Suprapubic skin (tissue), 4 donors: ENCODE measurements around the gene TBCB. TPM values are rescaled to one million over a fixed set of nuclear protein-coding genes. Genes with fewer than 3 reads are reported as not detected.
A peak's percentile ranks its signal among the peaks of the same experiment; 100 is the strongest.

ENCODE experiments used
- DNase-seq, 2 donors: peaks; one replicate each; pipeline ENCODE4 v3.0.0-alpha.2; 2019; ENCODE audit warnings: low spot score in 2 of 2
- H3K27ac ChIP-seq: fragments of 200-600 bp; sonication (generic); one replicate; pipeline ENCODE4 v1.5.1; 2019
- H3K27me3 ChIP-seq: fragments of 200-600 bp; sonication (generic); one replicate; pipeline ENCODE4 v1.5.1; 2019
- H3K36me3 ChIP-seq: fragments of 200-600 bp; sonication (generic); one replicate; pipeline ENCODE4 v1.5.1; 2019
- H3K4me1 ChIP-seq: fragments of 200-600 bp; sonication (generic); one replicate; pipeline ENCODE4 v1.5.1; 2019
- H3K4me3 ChIP-seq: fragments of 200-600 bp; sonication (generic); one replicate; pipeline ENCODE4 v1.5.1; 2019; ENCODE audit warnings: mild to moderate bottlenecking
- H3K9me3 ChIP-seq: fragments of 200-600 bp; sonication (generic); one replicate; pipeline ENCODE4 v1.5.1; 2019
- EP300 ChIP-seq: sonication (generic); formaldehyde crosslinking; IDR thresholded peaks from one replicate; pipeline ENCODE4 v1.6.1; 2017; ENCODE audit warnings: antibody characterized with exemption
- POLR2A ChIP-seq, 2 donors: fragments of 450-650 bp; IDR thresholded peaks; one replicate each; pipeline ENCODE4 v1.6.1; 2017; ENCODE audit warnings: antibody characterized with exemption in 2 of 2, mild to moderate bottlenecking in 2 of 2, moderate library complexity in 2 of 2
- POLR2AphosphoS5 ChIP-seq, 3 donors: sonication (generic); formaldehyde crosslinking; IDR thresholded peaks; one replicate each; pipeline ENCODE4 v1.6.1; 2017; ENCODE audit warnings: antibody characterized with exemption in 3 of 3
- WGBS: methylation state at CpG from one replicate; pipeline ENCODE4 v1.1.5; 2018; 5-methylcytosine and 5-hydroxymethylcytosine counted together
- total RNA-seq, 4 donors: library from RNA; depleted of rRNA; stranded (reverse); fragments of >200 nt; gene quantifications; one replicate each; pipeline ENCODE4 v1.1.0, GENCODE V29; 2016
- TF ChIP-seq, protein P1 (sequence below), 2 donors: fragments of 200-600 bp in 1 of 2; fragments of 450-650 bp in 1 of 2; sonication (generic) in 1 of 2; IDR thresholded peaks; one replicate each; pipeline ENCODE4 v1.5.1; 2016 to 2019; ENCODE audit warnings: antibody characterized with exemption in 2 of 2, mild to moderate bottlenecking in 1 of 2, moderate library complexity in 1 of 2

The TBCB gene
- total RNA-seq, 4 donors from 2014 or later: 63.2 to 117 (median 90.5) TPM

DNA sequence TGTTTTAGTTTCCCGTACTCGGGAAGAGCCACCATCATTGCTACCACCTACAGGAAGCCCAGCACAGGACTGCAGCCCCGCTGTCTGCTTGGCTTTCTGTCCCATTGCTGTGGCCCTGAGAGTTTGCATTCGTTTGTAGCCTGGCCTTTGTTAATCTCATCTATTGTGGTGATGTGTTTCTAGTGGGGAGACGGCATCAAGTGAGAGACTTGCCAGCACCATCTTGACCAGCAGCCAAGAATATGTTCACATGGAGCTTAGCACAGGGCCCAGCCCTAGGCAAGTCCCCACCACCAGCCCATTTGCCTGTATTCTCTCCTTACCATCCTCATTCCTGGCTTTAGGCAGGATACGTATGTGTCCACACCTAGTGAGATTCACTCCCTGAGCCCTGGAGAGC, 21.6 kb upstream of the TBCB start:
- TF ChIP-seq, protein P1, sequence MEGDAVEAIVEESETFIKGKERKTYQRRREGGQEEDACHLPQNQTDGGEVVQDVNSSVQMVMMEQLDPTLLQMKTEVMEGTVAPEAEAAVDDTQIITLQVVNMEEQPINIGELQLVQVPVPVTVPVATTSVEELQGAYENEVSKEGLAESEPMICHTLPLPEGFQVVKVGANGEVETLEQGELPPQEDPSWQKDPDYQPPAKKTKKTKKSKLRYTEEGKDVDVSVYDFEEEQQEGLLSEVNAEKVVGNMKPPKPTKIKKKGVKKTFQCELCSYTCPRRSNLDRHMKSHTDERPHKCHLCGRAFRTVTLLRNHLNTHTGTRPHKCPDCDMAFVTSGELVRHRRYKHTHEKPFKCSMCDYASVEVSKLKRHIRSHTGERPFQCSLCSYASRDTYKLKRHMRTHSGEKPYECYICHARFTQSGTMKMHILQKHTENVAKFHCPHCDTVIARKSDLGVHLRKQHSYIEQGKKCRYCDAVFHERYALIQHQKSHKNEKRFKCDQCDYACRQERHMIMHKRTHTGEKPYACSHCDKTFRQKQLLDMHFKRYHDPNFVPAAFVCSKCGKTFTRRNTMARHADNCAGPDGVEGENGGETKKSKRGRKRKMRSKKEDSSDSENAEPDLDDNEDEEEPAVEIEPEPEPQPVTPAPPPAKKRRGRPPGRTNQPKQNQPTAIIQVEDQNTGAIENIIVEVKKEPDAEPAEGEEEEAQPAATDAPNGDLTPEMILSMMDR (IDR thresholded peaks at IDR 0.05): no peak
- no peak for TF ChIP-seq EP300
- TF ChIP-seq POLR2AphosphoS5 (IDR thresholded peaks at IDR 0.05): no peak
- TF ChIP-seq POLR2A (IDR thresholded peaks at IDR 0.05): no peak

DNA sequence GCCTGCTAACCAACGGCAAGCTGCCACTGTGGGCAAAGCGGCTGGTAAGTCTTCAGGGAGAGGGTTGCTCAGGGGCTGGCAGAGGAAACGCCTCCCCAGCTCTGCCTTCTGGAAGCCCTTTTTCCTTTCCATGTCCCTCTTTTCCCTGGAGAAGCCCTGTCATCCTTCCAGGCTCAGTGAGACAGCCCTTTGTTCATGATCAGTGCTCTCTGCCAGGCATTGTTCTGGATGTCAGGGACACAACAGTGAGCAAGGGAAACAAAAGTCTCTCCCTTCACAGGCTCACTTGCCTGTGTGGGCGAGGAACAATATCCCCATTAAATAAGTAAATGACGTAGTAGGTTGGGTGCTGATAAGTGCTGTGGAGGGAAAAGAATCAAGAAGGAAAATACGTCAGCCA, 18.2 kb upstream of the TBCB start:
- H3K27ac ChIP-seq: peak overlapping the region; percentile 68
- H3K27me3 ChIP-seq: no peaks in the 10 kb centered on the region
- DNase-seq: no peak
- no peak for TF ChIP-seq POLR2AphosphoS5 (IDR thresholded peaks at IDR 0.05)
- TF ChIP-seq POLR2A (IDR thresholded peaks at IDR 0.05): no peak
- no peak for TF ChIP-seq EP300
- TF ChIP-seq, protein P1 (IDR thresholded peaks at IDR 0.05): no peak
- no peaks in the 10 kb centered on the region for H3K36me3 ChIP-seq
- WGBS: 73% methylated on average over 6 of the region's 6 CpGs
- no peaks in the 10 kb centered on the region for H3K9me3 ChIP-seq
- no peak overlapping the region for H3K4me3 ChIP-seq
- H3K4me1 ChIP-seq: peaks cover 23% of the 10 kb centered on the region

More for the DNA sequence above, 21.6 kb upstream of the TBCB start:
- H3K9me3 ChIP-seq: no peaks in the 10 kb centered on the region
- no peak overlapping the region for H3K27ac ChIP-seq
- H3K36me3 ChIP-seq: no peaks in the 10 kb centered on the region
- 79% methylated on average over 5 of the region's 6 CpGs for WGBS
- H3K4me1 ChIP-seq: no peaks in the 10 kb centered on the region
- DNase-seq: no peak
- H3K4me3 ChIP-seq: no peak overlapping the region
- H3K27me3 ChIP-seq: no peaks in the 10 kb centered on the region

DNA sequence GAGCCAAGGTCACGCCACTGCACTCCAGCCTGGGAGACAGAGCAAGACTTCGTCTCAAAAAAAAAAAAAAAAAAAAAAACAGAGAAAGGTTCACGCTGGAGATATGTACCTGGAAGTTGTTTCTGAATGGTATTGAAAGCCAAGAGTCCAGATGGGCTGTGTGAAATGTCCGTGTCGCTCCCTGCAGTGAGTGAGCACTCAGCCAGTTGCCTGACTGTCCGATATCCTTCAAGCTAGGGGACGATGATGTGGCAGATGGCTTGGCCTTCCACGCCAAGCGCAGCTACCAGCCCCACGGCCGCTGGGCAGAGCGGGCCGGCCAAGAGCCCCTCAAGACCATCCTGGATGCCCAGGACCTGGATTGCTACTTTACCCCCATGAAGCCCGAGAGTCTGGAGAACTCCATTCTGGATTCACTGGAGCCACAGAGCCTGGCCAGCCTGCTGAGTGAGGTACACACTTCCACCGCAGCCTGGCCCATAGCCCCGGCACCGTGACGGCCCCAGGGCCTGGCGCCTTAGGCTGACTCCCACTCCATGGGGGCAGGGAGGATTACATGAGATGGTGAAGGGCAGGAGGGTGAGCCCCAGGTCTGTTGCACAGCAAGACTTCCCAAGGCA, 16.0 kb upstream of the TBCB start:
- Histone ChIP-seq H3K36me3 (no peaks in the 10 kb centered on the region), H3K9me3 (no peaks in the 10 kb centered on the region), H3K27ac (no peak overlapping the region), H3K4me1 (peaks cover 26% of the 10 kb centered on the region), H3K27me3 (no peaks in the 10 kb centered on the region), H3K4me3 (no peak overlapping the region)
- DNase-seq: no peak
- WGBS: 88% methylated on average over 19 of the region's 19 CpGs
- TF ChIP-seq EP300 (no peak), POLR2A (IDR thresholded peaks at IDR 0.05) (no peak), POLR2AphosphoS5 (IDR thresholded peaks at IDR 0.05) (no peak)
- TF ChIP-seq, protein P1 (IDR thresholded peaks at IDR 0.05): no peak

DNA sequence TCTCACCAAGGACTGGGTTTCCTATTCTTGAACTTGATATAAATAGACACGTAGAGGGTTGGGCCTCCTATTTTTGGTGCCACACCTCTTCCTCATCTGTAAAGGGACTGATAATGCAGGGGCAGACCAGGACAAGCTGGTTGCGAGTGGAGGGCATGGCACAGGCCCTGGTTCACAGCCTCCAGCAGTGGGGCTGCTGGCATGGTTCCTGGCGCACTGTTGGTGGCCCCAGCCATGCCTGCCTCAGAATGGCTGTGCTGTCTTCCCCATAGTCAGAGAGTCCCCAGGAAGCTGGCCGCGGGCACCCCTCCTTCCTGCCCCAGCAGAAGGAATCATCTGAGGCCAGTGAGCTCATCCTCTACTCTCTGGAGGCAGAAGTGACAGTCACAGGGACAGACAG, 14.8 kb upstream of the TBCB start:
- peak overlapping the region; percentile 64 for H3K27ac ChIP-seq
- no peaks in the 10 kb centered on the region for H3K36me3 ChIP-seq
- no peaks in the 10 kb centered on the region for H3K27me3 ChIP-seq
- H3K9me3 ChIP-seq: no peaks in the 10 kb centered on the region
- H3K4me3 ChIP-seq: no peak overlapping the region
- DNase-seq: no peak
- H3K4me1 ChIP-seq: peaks cover 26% of the 10 kb centered on the region
- TF ChIP-seq EP300 (no peak), POLR2AphosphoS5 (IDR thresholded peaks at IDR 0.05) (no peak), POLR2A (IDR thresholded peaks at IDR 0.05) (no peak)
- TF ChIP-seq, protein P1 (IDR thresholded peaks at IDR 0.05): no peak
- WGBS: 33% methylated on average over 2 of the region's 5 CpGs

DNA sequence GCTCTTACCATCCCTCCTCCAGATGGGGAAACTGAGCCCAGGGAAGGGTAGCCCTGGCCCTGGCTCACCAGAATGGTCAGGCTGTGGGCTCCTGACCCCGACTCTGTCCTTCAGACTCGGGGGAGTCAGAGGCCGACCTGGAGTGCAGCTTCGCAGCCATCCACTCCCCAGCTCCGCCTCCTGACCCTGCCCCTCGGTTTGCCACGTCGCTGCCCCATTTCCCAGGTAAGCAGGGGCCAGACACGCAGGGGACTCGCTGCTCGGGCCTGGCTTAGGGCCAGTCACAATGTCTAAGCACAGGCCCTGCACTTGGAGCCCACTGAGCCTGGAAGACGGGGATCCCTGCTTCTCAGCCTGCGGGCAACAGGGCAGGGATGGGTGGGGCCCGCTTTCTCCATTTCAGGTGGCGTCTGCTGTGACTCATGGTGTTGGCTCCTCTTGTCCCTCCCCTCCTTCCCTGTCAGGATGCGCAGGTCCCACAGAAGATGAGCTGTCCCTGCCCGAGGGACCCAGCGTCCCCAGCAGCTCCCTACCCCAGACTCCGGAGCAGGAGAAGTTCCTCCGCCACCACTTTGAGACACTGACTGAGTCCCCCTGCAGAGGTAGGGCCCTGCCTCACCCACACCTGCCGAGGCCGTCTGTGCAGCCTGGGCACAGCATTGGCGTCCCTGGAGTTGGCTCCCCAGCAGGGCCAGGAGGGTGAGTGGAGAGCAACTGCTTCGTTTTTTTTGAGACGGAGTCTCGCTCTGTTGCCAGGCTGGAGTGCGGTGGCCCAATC, 13.5 kb upstream of the TBCB start:
- DNase-seq: no peak
- H3K27me3 ChIP-seq: no peaks in the 10 kb centered on the region
- 57% methylated on average over 25 of the region's 27 CpGs for WGBS
- TF ChIP-seq, protein P1 (IDR thresholded peaks at IDR 0.05): no peak
- TF ChIP-seq EP300 (no peak), POLR2A (IDR thresholded peaks at IDR 0.05) (no peak)
- peaks cover 26% of the 10 kb centered on the region for H3K4me1 ChIP-seq
- peak overlapping the region; percentile 64 for H3K27ac ChIP-seq
- H3K4me3 ChIP-seq: no peak overlapping the region
- no peaks in the 10 kb centered on the region for H3K9me3 ChIP-seq
- H3K36me3 ChIP-seq: peaks cover 4% of the 10 kb centered on the region
